ENCODE results near the gene ITSN1. TPM values are rescaled to one million over a fixed set of nuclear protein-coding genes. Genes with fewer than 3 reads are reported as not detected.
A peak's percentile ranks its signal among the peaks of the same experiment; 100 is the strongest.

The ITSN1 gene
- total and polyA plus RNA-seq, 2 experiments from 2014 or later = 77.9 to 95.7 TPM

DNA sequence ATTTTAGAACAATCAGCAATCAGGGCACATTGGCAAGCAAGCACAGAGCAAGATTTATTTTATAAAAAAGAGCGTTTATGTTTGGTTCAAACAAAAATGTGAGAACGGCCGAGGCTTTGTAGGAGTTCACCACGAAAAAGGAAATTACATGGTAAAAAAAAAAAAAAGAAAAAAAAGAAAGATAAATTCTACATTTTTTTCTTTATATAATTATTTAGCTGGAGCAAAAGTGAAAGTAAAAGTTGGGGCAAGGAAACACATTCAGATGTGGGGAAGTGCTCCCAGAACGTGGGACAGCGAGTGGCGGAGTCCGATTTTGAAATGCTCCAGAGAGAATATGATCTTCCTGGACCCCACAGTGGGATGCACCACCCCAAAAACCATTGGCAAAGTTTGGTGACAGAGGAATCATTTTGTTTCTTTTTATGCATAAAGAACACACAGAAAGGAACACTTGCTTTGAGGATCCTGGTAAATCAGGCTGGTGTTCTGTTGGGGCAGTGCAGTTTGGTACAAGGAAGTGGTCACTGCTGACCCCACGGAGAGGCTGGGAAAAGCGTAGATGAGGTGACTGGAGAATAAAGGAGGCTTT lies 289.6 kb downstream of the ITSN1 start:
- Mint-ChIP-seq H3K9me3 (peaks cover 11% of the 10 kb centered on the region), H3K27ac (peak overlapping the region; percentile 91), H3K36me3 (ENCODE audit: low read depth) (peaks cover 11% of the 10 kb centered on the region), H3K4me3 (peak overlapping the region; percentile 76), H3K27me3 (ENCODE audit: insufficient read depth, low read depth, poor library complexity) (peaks cover 2% of the 10 kb centered on the region), H3K4me1 (peaks cover 13% of the 10 kb centered on the region)
- H2AFZ ChIP-seq = no peak overlapping the region
- TF ChIP-seq ZNF114 (CRISPR knock-in tag; IDR thresholded peaks at IDR 0.05) (no peak), ZNF331 (CRISPR knock-in tag; IDR thresholded peaks at IDR 0.05; ENCODE audit: low read depth) (no peak), NANOG (IDR thresholded peaks at IDR 0.05; ENCODE audit: borderline replicate concordance) (no peak), STAT1 (IDR thresholded peaks at IDR 0.05; ENCODE audit: unreplicated experiment) (no peak), JUNB (IDR thresholded peaks at IDR 0.05; ENCODE audit: unreplicated experiment) (no peak), CREB1 (CRISPR knock-in tag; IDR thresholded peaks at IDR 0.05; ENCODE audit: low read depth) (no peak), EZH2 (IDR thresholded peaks at IDR 0.05; ENCODE audit: low read depth, unreplicated experiment) (no peak)
- TF ChIP-seq, protein P1, sequence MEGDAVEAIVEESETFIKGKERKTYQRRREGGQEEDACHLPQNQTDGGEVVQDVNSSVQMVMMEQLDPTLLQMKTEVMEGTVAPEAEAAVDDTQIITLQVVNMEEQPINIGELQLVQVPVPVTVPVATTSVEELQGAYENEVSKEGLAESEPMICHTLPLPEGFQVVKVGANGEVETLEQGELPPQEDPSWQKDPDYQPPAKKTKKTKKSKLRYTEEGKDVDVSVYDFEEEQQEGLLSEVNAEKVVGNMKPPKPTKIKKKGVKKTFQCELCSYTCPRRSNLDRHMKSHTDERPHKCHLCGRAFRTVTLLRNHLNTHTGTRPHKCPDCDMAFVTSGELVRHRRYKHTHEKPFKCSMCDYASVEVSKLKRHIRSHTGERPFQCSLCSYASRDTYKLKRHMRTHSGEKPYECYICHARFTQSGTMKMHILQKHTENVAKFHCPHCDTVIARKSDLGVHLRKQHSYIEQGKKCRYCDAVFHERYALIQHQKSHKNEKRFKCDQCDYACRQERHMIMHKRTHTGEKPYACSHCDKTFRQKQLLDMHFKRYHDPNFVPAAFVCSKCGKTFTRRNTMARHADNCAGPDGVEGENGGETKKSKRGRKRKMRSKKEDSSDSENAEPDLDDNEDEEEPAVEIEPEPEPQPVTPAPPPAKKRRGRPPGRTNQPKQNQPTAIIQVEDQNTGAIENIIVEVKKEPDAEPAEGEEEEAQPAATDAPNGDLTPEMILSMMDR (conservative IDR thresholded peaks at IDR 0.05; ENCODE audit: low read depth in 2 of 2) = no peak
- TF ChIP-seq, protein P2, sequence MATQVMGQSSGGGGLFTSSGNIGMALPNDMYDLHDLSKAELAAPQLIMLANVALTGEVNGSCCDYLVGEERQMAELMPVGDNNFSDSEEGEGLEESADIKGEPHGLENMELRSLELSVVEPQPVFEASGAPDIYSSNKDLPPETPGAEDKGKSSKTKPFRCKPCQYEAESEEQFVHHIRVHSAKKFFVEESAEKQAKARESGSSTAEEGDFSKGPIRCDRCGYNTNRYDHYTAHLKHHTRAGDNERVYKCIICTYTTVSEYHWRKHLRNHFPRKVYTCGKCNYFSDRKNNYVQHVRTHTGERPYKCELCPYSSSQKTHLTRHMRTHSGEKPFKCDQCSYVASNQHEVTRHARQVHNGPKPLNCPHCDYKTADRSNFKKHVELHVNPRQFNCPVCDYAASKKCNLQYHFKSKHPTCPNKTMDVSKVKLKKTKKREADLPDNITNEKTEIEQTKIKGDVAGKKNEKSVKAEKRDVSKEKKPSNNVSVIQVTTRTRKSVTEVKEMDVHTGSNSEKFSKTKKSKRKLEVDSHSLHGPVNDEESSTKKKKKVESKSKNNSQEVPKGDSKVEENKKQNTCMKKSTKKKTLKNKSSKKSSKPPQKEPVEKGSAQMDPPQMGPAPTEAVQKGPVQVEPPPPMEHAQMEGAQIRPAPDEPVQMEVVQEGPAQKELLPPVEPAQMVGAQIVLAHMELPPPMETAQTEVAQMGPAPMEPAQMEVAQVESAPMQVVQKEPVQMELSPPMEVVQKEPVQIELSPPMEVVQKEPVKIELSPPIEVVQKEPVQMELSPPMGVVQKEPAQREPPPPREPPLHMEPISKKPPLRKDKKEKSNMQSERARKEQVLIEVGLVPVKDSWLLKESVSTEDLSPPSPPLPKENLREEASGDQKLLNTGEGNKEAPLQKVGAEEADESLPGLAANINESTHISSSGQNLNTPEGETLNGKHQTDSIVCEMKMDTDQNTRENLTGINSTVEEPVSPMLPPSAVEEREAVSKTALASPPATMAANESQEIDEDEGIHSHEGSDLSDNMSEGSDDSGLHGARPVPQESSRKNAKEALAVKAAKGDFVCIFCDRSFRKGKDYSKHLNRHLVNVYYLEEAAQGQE (IDR thresholded peaks at IDR 0.05; ENCODE audit: unreplicated experiment) = no peak
- DNase-seq (ENCODE audit: low spot score) (no peak), ATAC-seq (no peak)
- H3K4me1 ChIP-seq (ENCODE audit: insufficient read depth) = peaks cover 17% of the 10 kb centered on the region
- peaks cover 32% of the 10 kb centered on the region for H3K79me2 ChIP-seq (replicated peaks; ENCODE audit: insufficient read depth)
- no peaks in the 10 kb centered on the region for H3K27me3 ChIP-seq (ENCODE audit: insufficient read depth)
- H3K4me3 ChIP-seq = peak overlapping the region; percentile 54
- H3K36me3 ChIP-seq (ENCODE audit: insufficient read depth) = no peaks in the 10 kb centered on the region
- H3K4me2 ChIP-seq = peak overlapping the region; percentile 74
- peak overlapping the region; percentile 70 for H3K27ac ChIP-seq (ENCODE audit: low read depth)
- H3K9me2 ChIP-seq (ENCODE audit: insufficient read depth) = peaks cover 3% of the 10 kb centered on the region; the same call in 1 of the 2 replicates
- H3F3A ChIP-seq (replicated peaks; ENCODE audit: low read depth) = no peaks in the 10 kb centered on the region
- H4K20me1 ChIP-seq (replicated peaks; ENCODE audit: insufficient read depth) = no peaks in the 10 kb centered on the region

DNA sequence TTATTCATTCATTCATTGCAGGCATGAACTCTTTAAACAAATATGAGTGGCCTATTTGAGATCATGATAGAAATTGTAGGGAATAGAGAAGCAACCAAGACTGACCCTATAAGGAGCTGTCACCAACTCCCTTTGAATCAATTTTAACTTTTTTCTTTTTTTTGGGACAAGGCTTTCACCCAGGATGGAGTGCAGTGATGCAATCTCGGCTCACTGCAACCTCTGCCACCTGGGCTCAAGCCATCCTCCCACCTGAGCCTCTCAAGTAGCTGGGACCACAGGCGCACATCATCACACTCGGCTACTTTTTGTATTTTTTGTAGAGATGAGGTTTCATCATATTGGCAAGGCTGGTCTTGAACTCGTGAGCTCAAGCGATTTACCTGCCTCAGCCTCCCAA lies 290.4 kb downstream of the ITSN1 start:
- ATAC-seq (no peak), DNase-seq (ENCODE audit: low spot score) (no peak)
- Histone ChIP-seq H2AFZ (no peak overlapping the region), H3K4me1 (ENCODE audit: insufficient read depth) (peaks cover 17% of the 10 kb centered on the region), H3K36me3 (ENCODE audit: insufficient read depth) (no peaks in the 10 kb centered on the region), H3K27me3 (ENCODE audit: insufficient read depth) (no peaks in the 10 kb centered on the region), H3K9me2 (ENCODE audit: insufficient read depth) (peaks cover 3% of the 10 kb centered on the region; the same call in 1 of the 2 replicates), H3K4me2 (peak overlapping the region; percentile 74), H3K79me2 (replicated peaks; ENCODE audit: insufficient read depth) (peaks cover 32% of the 10 kb centered on the region), H3F3A (replicated peaks; ENCODE audit: low read depth) (no peaks in the 10 kb centered on the region), H3K4me3 (peak overlapping the region; percentile 54; the same call in 1 of the 2 replicates), H3K27ac (ENCODE audit: low read depth) (no peak overlapping the region), H4K20me1 (replicated peaks; ENCODE audit: insufficient read depth) (no peaks in the 10 kb centered on the region)
- Mint-ChIP-seq H3K27ac (no peak overlapping the region), H3K4me1 (peaks cover 13% of the 10 kb centered on the region), H3K9me3 (peaks cover 11% of the 10 kb centered on the region), H3K4me3 (peak overlapping the region; percentile 76; the same call in 2 of the 3 replicates), H3K27me3 (ENCODE audit: insufficient read depth, low read depth, poor library complexity) (peaks cover 2% of the 10 kb centered on the region), H3K36me3 (ENCODE audit: low read depth) (peaks cover 11% of the 10 kb centered on the region)
- TF ChIP-seq ZNF331 (CRISPR knock-in tag; IDR thresholded peaks at IDR 0.05; ENCODE audit: low read depth) = no peak
